ENCODE measurements around the gene NOPCHAP1. TPM values are rescaled to one million over a fixed set of nuclear protein-coding genes. Genes with fewer than 3 reads are reported as not detected.

Gene NOPCHAP1
- total and polyA plus RNA-seq, 7 donors = 6.2 to 10.5 (median 9.0) TPM

DNA sequence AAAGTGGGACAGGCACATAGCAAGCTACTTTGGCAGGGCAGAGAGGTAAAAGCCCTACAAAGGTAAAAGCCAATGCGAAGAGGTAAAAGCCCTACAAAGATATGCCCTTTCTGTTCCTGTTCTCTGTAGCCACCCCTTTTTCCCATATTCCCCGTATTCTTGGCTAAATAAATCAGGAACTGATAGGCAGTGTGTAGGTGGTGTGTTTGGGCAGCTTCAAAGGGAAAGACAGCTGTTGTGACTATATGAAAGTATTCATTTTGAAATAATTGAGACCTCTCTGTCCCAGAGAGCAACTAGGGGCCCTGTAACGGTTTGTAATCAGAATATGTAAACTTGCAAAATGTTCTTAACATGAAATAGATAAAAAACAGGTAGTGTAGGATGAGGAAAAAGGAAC is 16.8 kb upstream of the NOPCHAP1 start:
- no peak for ATAC-seq
- H3K27me3 ChIP-seq (ENCODE audit: insufficient read depth in 3 of 3, low read length in 2 of 3) = no peaks in the 10 kb centered on the region
- no peak overlapping the region for H3K27ac ChIP-seq
- DNase-seq = no peak
- H3K4me3 ChIP-seq = no peak overlapping the region
- no peaks in the 10 kb centered on the region for H3K9me3 ChIP-seq
- 69 to 85% (median 82%) methylated on average over 3 of the region's 3 CpGs for WGBS, 3 donors
- intact Hi-C loops (cut with DNase I) = no loop called here
- no peaks in the 10 kb centered on the region for H3K4me1 ChIP-seq
- TF ChIP-seq, protein P1, sequence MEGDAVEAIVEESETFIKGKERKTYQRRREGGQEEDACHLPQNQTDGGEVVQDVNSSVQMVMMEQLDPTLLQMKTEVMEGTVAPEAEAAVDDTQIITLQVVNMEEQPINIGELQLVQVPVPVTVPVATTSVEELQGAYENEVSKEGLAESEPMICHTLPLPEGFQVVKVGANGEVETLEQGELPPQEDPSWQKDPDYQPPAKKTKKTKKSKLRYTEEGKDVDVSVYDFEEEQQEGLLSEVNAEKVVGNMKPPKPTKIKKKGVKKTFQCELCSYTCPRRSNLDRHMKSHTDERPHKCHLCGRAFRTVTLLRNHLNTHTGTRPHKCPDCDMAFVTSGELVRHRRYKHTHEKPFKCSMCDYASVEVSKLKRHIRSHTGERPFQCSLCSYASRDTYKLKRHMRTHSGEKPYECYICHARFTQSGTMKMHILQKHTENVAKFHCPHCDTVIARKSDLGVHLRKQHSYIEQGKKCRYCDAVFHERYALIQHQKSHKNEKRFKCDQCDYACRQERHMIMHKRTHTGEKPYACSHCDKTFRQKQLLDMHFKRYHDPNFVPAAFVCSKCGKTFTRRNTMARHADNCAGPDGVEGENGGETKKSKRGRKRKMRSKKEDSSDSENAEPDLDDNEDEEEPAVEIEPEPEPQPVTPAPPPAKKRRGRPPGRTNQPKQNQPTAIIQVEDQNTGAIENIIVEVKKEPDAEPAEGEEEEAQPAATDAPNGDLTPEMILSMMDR (IDR thresholded peaks at IDR 0.05) = no peak
- H3K36me3 ChIP-seq (ENCODE audit: insufficient read depth in 1 of 2, low read depth in 1 of 2) = no peaks in the 10 kb centered on the region

DNA sequence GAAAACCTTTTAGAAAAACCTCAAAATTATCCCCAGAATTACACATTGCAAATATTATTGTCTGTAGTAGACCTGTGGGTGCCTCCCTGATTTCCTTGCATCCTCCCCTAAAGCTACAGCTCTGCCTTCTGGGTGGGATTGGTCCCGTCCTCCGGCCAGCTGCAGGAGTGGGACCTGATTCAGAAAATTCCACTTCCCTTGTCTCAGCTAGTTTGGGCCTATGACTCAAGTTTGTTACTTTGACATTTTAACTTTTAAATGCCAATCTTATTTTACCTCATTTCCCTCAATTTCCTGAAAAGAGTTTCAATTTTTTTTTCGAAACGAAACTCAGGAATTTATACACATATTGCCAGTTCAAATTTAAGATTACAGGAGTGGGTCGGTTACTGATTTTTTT is 14.8 kb upstream of the NOPCHAP1 start:
- no peaks in the 10 kb centered on the region for H3K9me3 ChIP-seq
- no peaks in the 10 kb centered on the region for H3K36me3 ChIP-seq (ENCODE audit: insufficient read depth in 1 of 2, low read depth in 1 of 2)
- 48 to 60% (median 52%) methylated on average over 5 of the region's 5 CpGs for WGBS, 3 donors
- no peak overlapping the region for H3K4me3 ChIP-seq
- ATAC-seq = no peak
- no peaks in the 10 kb centered on the region for H3K27me3 ChIP-seq (ENCODE audit: insufficient read depth in 3 of 3, low read length in 2 of 3)
- intact Hi-C loops (cut with DNase I) = no loop called here
- TF ChIP-seq, protein P1 (IDR thresholded peaks at IDR 0.05) = no peak
- DNase-seq = no peak
- no peak overlapping the region for H3K27ac ChIP-seq
- no peaks in the 10 kb centered on the region for H3K4me1 ChIP-seq

DNA sequence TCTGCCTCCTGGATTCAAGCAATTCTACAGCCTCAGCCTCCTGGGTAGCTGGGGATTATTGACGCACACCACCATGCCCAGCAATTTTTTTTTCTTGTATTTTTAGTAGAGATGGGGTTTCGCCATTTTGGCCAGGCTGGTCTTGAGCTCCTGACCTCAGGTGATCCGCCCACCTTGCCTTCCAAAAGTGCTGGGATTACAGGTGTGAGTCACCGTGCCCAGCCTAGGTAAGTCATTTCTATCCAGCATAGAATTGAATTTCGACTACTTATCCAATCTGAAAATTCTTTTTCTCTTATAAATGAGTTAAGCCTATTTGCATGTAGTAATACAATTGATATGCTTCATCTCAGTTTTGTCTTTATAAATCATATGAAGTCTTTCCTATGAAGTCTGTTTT is 12.9 kb upstream of the NOPCHAP1 start:
- Histone ChIP-seq H3K27me3 (ENCODE audit: insufficient read depth in 3 of 3, low read length in 2 of 3) (no peaks in the 10 kb centered on the region), H3K9me3 (no peaks in the 10 kb centered on the region), H3K4me3 (no peak overlapping the region), H3K27ac (no peak overlapping the region), H3K36me3 (ENCODE audit: insufficient read depth in 1 of 2, low read depth in 1 of 2) (no peaks in the 10 kb centered on the region), H3K4me1 (no peaks in the 10 kb centered on the region)
- 86 to 90% (median 89%) methylated on average over 5 of the region's 5 CpGs for WGBS, 3 donors
- no peak for DNase-seq
- intact Hi-C loops (cut with DNase I) = no loop called here
- TF ChIP-seq, protein P1 (IDR thresholded peaks at IDR 0.05) = no peak
- no peak for ATAC-seq

DNA sequence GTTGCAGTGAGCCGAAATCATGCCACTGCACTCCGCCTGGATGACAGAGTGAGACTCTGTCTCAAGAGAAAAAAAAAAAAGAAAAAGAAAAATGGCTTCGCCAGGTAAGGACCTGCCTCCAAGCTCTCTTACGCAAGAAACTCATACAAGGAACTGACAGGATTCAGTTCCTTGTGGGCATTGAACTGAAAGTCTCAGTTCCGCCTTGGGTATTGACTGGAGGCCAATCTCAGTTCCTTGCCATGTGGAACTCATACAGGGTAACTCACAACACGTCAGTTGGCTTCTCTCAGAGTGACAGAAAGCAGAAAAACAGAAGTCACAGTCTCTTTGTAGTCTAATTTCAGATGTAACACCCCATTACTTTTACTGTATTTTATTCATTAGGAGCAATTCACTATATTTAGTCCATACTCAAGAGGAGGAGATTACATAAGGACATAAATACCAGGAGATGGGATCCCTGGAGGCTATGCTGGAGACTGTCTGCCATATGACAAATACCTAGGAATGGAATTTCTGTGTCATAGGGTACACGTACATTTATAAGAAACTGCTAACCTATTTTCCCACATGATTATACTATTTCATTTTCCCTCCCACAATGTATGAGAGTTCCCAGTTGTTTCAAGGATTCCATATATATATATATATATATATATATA is 11.4 kb upstream of the NOPCHAP1 start:
- WGBS, 3 donors = 82 to 86% (median 83%) methylated on average over 7 of the region's 7 CpGs
- intact Hi-C loops (cut with DNase I) = no loop called here
- Histone ChIP-seq H3K27ac (no peak overlapping the region), H3K36me3 (ENCODE audit: insufficient read depth in 1 of 2, low read depth in 1 of 2) (no peaks in the 10 kb centered on the region), H3K4me1 (no peaks in the 10 kb centered on the region), H3K27me3 (ENCODE audit: insufficient read depth in 3 of 3, low read length in 2 of 3) (no peaks in the 10 kb centered on the region), H3K4me3 (no peak overlapping the region), H3K9me3 (no peaks in the 10 kb centered on the region)
- DNase-seq (no peak), ATAC-seq (no peak)
- TF ChIP-seq, protein P1 (IDR thresholded peaks at IDR 0.05) = no peak

All from psoas muscle (tissue), 8 donors.